Measurements from ENCODE around the gene P2RY2.
"Not testable (repeated sequence)": the region's sequence is repeated elsewhere in the genome, so short reads cannot be mapped to it uniquely, and the experiment has no call there.

P2RY2 gene

GRCh38 chr11:73228268-73229134 lies 10.4 kb downstream of the P2RY2 start:
- no peak for TF ChIP-seq CTCF (IDR thresholded peaks at IDR 0.05; ENCODE audit: control insufficient read depth, insufficient read depth, low read depth, low read length, missing control alignments)
- DNase-seq (ENCODE audit: low read depth), result no peak
- no peak overlapping the region for H3K4me3 ChIP-seq (ENCODE audit: control insufficient read depth, low read depth, low read length)

GRCh38 chr11:73229321-73229895 lies 11.3 kb downstream of the P2RY2 start:
- DNase-seq (ENCODE audit: low read depth), result no peak
- H3K4me3 ChIP-seq (ENCODE audit: control insufficient read depth, low read depth, low read length), result no peak overlapping the region
- TF ChIP-seq CTCF (IDR thresholded peaks at IDR 0.05; ENCODE audit: control insufficient read depth, insufficient read depth, low read depth, low read length, missing control alignments), result no peak

GRCh38 chr11:73229896-73230875 lies 12.1 kb downstream of the P2RY2 start:
- H3K4me3 ChIP-seq (ENCODE audit: control insufficient read depth, low read depth, low read length), result no peak overlapping the region
- DNase-seq (ENCODE audit: low read depth), result no peak
- TF ChIP-seq CTCF (IDR thresholded peaks at IDR 0.05; ENCODE audit: control insufficient read depth, insufficient read depth, low read depth, low read length, missing control alignments), result no peak

GRCh38 chr11:73230931-73231330 lies 12.8 kb downstream of the P2RY2 start:
- no peak overlapping the region for H3K4me3 ChIP-seq (ENCODE audit: control insufficient read depth, low read depth, low read length)
- TF ChIP-seq CTCF (IDR thresholded peaks at IDR 0.05; ENCODE audit: control insufficient read depth, insufficient read depth, low read depth, low read length, missing control alignments), result no peak
- DNase-seq (ENCODE audit: low read depth), result no peak

GRCh38 chr11:73232487-73232886 lies 14.4 kb downstream of the P2RY2 start:
- DNase-seq (ENCODE audit: low read depth); H3K4me3 ChIP-seq (ENCODE audit: control insufficient read depth, low read depth, low read length): not testable (repeated sequence)

- no peak for DNase-seq (ENCODE audit: low read depth)
- TF ChIP-seq CTCF (IDR thresholded peaks at IDR 0.05; ENCODE audit: control insufficient read depth, insufficient read depth, low read depth, low read length, missing control alignments), result no peak
- no peak overlapping the region for H3K4me3 ChIP-seq (ENCODE audit: control insufficient read depth, low read depth, low read length)
These were observed 15.1 kb downstream of the P2RY2 start for GRCh38 chr11:73233211-73233610.

Measured in AG09309 (cell line).